Skeletal muscle cell (primary cell): ENCODE data around the gene WDR64.

Experiments used
- DNase-seq: peaks from one replicate; pipeline ENCODE4 v3.0.0-alpha.2; 2010; ENCODE audit warnings: low read depth
- H3K4me3 ChIP-seq: 2 replicates; pipeline ENCODE4 v1.5.1; 2011; ENCODE audit warnings: low read depth, mild to moderate bottlenecking, control low read depth, low read length, moderate library complexity

The WDR64 gene

DNA sequence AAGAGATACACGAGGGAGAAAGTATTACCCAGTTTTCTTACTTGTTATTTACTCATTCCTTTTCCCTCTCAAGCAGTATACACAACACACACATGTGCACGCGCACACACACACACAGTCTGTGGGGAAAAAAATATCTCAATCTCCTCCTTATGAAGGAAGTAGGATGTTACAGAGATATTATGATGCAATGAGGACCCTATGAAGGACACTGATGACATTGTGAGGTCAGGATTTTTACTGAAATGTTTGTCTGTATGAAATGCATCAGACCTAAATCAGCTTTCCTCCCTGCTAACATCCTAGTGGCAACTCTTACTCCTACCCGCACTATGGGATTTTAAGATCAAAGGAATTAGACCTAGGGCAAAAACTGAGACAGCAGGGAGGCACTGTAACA lies at the start of gene WDR64:
Gene WDR64 (plus strand): TSS at position 270 of the 400 bp plus-strand sequence. CDS start 204 bp downstream, outside the sequence.
- DNase-seq: no peak
- no peak within 1 kb of the TSS for H3K4me3 ChIP-seq

- DNase-seq: no peak
- no peak overlapping the region for H3K4me3 ChIP-seq
Observed at GRCh38 chr1:241603731-241604245, 48.3 kb upstream of the WDR64 start.

DNA sequence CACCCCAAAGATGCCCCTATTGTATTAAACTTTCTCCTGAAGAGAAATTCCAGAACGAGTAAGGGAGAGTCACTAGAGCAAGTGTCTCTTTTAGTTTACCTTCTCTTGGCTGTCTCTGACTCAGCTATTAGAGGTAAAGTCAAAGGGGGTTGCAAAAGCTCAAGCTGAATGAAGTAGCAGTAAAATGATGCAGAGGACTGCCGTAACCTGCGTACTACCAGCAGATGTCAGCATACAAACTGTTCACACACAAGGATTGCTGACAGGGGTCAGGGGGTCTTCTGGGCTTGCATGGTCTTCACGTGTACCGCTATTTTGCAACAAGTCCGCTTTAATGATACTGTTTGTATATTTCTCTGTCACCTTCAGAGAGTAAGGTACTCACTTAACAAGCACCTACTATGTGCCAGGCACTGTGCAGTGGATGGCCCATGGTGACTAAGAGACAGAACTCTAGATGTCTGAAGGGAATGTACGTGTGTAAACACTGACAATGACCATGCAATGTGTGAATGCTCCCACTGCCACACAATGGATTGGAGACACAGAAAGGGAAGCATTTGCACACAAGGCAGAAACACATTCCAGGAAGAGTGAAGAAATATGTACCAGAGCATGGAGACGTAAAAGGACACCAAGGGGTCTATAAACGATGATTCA lies 46.8 kb upstream of the WDR64 start:
- no peak for DNase-seq
- H3K4me3 ChIP-seq: no peak overlapping the region

- H3K4me3 ChIP-seq: no peak overlapping the region
- no peak for DNase-seq
Observed at GRCh38 chr1:241606544-241606943, 45.5 kb upstream of the WDR64 start.

DNA sequence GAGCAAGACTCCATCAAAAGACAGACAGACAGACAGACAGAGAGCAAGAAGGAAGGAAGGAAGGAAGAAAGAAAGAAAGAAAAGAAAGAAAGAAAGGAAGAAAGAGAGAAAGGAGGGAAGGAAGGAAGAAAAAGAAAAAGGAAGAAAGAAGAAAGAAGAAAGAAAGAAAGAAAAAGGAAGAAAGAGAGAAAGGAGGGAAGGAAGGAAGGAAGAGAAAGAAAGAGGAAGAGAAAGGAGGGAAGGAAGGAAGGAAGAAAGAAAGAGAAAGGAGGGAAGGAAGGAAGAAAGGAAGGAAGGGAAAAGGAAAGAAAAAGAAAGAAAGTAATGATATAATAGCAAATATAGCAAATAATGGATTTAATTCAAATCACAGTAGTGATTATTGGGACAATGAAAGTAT lies 44.6 kb upstream of the WDR64 start:
- DNase-seq: no peak
- no peak overlapping the region for H3K4me3 ChIP-seq

DNA sequence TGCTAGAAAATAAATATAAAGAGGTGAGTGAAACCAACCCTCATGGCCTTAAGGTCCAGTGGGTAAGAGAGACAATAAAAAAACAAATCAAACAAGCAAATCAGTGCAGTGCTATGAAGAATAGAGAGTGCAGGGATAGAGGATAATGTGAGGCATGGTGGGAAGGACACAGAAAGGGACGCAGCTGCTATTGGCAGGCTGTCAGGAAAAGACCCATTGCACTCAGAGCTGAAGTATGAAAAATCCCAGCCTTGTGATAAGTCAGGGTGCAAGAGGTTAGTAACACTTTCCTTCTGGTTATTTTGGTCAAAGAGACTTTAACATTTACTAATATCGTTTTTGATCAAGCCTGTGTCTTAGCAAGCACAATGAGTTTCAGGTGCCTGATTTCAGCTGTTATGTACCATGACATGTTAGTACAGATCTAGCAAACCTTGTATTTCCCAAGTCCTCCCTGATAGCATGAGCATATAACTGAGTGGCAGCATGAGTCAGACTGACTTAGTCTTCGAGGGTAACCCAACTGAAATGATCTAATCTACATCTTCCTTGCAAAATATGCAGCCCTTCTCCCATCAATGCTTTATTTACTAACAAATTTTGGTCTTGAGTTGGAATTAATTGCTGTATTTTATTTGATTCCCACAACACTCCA lies 43.6 kb upstream of the WDR64 start:
- H3K4me3 ChIP-seq: no peak overlapping the region
- DNase-seq: no peak

DNA sequence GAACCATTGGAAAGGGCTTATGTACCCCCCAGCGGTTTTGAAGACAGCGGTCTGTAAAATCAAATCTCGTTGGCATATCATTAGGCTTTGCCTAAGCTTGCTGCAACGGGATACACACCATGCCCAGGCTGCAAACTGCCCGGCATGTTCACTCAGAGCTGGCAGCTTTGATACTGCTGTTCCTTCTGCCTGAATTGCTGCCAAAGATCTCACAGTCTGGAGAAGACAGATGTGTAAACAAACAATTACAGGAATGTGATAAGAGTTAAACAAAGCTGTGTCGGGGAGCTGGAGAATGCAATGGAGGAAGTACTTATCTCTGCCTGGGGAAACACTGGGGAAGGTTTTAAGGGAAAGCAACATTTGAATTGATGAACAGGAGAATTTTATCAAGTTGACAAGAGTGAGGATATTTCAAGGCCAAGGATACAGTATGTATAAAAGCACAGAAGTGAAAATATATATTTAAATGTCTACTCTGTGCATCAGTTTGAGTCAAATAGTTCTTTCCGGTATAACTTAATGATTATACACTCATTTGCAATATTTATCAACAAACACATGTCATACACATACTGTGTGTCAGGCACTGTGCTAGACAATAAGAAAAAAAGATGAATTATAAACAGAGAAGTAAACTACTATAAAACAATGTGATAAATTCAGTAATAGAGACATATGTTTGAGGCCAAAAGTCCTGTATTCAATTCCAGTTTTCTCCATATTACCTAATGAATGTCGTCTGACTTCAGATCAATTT lies 41.8 kb upstream of the WDR64 start:
- DNase-seq: no peak
- H3K4me3 ChIP-seq: no peak overlapping the region

GRCh38 chr1:241611063-241611462 lies 41.0 kb upstream of the WDR64 start:
- no peak for DNase-seq
- H3K4me3 ChIP-seq: no peak overlapping the region

GRCh38 chr1:241611736-241612135 lies 40.3 kb upstream of the WDR64 start:
- H3K4me3 ChIP-seq: no peak overlapping the region
- no peak for DNase-seq

- no peak overlapping the region for H3K4me3 ChIP-seq
- DNase-seq: peak; percentile 92
Observed at GRCh38 chr1:241612533-241613477, 39.3 kb upstream of the WDR64 start.

DNA sequence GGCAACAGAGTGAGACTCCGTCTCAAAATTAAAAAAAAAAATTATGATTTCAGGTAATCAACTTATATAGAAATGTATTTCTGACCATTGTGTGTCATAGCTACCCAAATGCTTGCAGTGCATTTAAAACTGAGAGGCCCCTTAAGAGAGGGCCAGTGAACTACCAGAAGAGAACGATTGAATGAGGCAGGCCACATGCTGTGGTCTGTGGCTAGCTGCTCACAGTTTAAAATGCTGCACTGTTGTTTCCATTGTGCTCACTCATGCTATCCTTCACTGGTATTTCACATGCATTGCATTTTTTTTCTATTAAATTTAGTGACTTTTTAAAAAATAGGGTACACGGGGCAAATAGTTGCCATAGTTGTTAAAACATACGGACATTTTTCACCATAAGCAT lies 37.9 kb upstream of the WDR64 start:
- no peak for DNase-seq
- no peak overlapping the region for H3K4me3 ChIP-seq

DNA sequence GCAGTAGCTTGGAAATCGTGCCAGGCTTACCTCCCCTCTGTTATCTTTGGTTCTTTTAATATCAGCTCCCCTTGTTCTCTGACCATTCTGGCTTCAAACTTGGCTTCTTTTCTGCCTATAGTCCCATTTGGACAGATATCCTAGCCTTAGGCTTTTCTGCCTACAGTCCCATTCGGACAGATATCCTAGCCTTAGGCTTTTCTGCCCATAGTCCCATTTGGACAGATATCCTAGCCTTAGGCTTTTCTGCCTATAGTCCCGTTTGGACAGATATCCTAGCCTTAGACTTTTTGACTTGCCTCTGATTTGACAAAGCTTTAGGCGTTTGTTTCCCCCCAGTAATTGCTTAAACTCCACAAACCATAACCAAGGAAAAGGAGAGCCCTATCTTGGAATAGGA lies 37.5 kb upstream of the WDR64 start:
- DNase-seq: no peak
- no peak overlapping the region for H3K4me3 ChIP-seq

DNA sequence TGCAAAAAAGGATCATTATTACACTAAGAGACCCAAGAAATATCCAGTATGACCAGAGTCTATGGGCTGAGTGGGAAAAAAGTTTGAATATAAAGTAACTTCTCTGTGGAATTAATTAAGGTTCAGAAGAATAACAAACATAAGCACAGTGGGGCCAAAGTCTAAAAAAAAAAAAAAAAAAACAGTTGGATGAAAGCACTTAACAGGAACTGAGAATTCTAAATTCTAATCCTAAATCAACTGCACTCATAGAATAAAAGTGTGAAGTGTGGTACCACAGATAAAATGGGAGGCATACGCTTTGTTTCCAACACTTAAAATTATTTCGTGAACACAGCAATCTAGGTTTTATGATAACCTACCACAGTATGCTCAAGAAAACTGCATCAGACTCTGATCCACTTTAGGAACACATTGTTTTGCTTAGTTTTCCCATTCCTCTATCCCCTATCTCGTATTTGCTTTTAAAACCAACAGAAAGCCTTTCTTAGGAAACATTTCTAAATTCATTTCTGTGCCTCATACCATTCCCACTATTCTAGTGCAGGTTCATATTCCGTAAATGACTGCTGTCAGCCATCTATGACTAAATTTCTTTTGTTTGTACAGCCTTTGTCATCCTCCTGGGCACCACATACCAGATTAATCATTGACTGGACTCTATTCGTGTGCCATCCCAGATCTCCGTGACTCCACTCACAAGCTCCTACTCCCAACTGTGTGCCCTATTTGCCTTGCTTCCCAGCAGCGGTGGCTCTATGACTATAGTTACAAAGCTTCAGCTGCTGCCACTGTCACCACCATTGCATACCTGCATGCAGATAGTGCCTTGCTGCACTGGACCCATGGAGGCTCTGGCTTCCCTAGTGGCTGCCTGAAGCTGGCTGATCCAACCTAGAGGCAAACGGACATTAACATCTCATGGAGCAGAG lies 36.8 kb upstream of the WDR64 start:
- no peak overlapping the region for H3K4me3 ChIP-seq
- no peak for DNase-seq

DNA sequence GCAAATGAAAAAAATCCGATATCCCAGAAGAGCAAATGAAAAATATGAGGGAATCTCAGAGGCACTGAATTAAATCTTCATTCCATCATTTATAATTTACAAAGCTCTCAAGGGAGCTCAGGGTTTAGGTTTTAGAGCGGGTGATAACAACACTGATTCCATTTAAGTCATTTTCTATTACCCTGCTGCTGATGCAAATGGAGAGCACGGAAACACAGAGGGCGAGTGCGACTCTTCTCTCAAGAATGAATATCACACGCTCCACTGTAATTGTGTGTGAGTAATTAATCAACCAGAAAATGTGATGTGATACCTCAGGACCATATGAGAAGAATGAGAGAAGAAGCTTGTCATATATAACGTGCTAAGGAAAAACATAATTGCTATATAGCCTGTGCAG lies 34.7 kb upstream of the WDR64 start:
- no peak overlapping the region for H3K4me3 ChIP-seq
- DNase-seq: no peak

DNA sequence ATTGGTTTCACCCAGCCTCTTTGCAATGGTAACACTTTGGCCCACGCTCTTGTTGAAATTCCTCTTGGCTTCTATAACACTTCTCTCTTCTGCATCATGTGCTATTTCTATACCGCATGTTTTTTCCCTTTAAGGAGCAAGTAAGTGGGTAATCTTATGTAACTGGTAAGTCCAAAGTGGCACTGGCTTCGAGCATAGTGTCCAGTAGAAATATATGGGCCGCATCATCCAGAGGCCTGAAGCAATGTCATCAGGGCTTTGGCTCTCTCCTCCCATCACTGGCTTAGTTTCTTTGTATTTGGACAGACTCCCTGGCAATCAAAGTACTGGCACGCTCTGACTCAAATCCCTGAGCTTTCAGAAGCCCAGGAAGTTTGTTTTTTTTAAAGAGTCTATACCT lies 29.4 kb upstream of the WDR64 start:
- DNase-seq: no peak
- no peak overlapping the region for H3K4me3 ChIP-seq

DNA sequence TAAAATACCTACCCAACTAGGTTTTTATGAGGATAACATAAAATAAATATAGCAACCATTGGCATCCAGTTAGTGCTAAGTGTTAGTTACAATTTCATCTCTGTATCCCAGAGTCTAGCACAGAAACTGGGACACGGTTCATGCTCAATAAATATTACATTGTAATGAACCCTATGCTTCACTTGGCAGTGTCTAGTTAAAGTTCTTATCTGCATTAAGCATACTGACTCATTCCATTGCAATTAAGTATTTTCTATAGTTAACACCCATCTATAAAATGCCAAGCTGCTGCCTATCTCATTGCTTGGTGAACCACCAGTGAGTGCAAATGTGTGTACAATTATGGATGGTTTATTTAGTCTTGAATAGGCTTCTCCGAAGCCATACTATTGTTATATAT lies 27.1 kb upstream of the WDR64 start:
- no peak overlapping the region for H3K4me3 ChIP-seq
- DNase-seq: no peak

- no peak for DNase-seq
- H3K4me3 ChIP-seq: no peak overlapping the region
Observed at GRCh38 chr1:241627453-241628259, 24.4 kb upstream of the WDR64 start.

DNA sequence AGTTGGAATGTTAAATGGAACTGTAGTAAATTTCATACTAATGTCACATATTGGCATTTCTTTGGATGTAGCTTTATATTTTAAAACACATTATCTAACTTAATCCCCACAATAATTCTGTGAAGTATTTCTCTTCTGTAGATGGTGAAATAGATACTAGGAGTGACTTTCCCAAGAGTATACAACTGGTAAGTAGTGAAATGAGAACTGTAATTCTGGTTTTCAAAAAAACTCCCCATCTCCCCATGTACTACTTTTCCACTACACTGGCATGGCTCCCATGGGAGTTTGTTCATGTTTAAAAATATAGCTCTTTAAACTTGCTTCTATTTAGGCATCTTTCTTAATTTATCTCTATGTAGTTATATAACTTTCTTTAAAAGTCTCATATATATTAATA lies 22.1 kb upstream of the WDR64 start:
- no peak for DNase-seq
- no peak overlapping the region for H3K4me3 ChIP-seq
